Endothelial cell of umbilical vein (primary cell): ENCODE results near the gene VPS8. TPM values are rescaled to one million over a fixed set of nuclear protein-coding genes. Genes with fewer than 3 reads are reported as not detected.

Experiments used
- BruUV-seq: library from RNA; stranded (reverse); fragments of 400-500 nt; replicated peaks from 2 replicates; lab custom pipeline; 2021; lab: Mats Ljungman, UMichigan
- CTCF ChIA-PET: fragments of 300-600, 350-600 bp; sonication (Branson Sonifier 250); formaldehyde crosslinking; loops from one replicate; lab custom pipeline; 2021; ENCODE audit warnings: antibody characterized with exemption, inconsistent platforms; lab: Charles Lee
- POLR2A ChIA-PET: fragments of 300-600, 350-600 bp; sonication (Branson Sonifier 250); formaldehyde crosslinking; loops from one replicate; lab custom pipeline; 2021; ENCODE audit warnings: antibody characterized with exemption, inconsistent platforms; lab: Charles Lee
- DNase-seq: peaks from one replicate; pipeline ENCODE4 v3.0.0-alpha.2; 2011; ENCODE audit warnings: low read depth, low spot score
- FAIRE-seq: peaks from 2 replicates; lab custom pipeline; 2011; peaks lifted over from hg19 to GRCh38; lab: Jason Lieb, UNC
- H2AFZ ChIP-seq: 2 replicates; pipeline ENCODE4 v1.6.0; 2012; ENCODE audit warnings: low read depth, low read length, control low read depth, inconsistent platforms
- H3K27ac ChIP-seq: 2 replicates; pipeline ENCODE4 v1.5.1; 2011; ENCODE audit warnings: low read depth, mild to moderate bottlenecking, control low read depth, low read length, moderate library complexity; ENCODE audit not compliant: insufficient read depth
- H3K27me3 ChIP-seq, 2 experiments: 2 replicates each; pipeline versions ENCODE4 v1.6.0 to v1.6.1; 2011; ENCODE audit warnings: low read length in 2 of 2, mixed read lengths in 1 of 2; ENCODE audit not compliant: control insufficient read depth in 2 of 2, insufficient read depth in 2 of 2
- H3K36me3 ChIP-seq, 2 experiments: 2 replicates in 1 of 2; 3 replicates in 1 of 2; pipeline ENCODE4 v1.5.1; 2011; ENCODE audit warnings: low read length in 2 of 2, mild to moderate bottlenecking in 1 of 2, moderate library complexity in 1 of 2; ENCODE audit not compliant: control insufficient read depth in 2 of 2, insufficient read depth in 2 of 2; ENCODE audit errors: extremely low read depth in 1 of 2
- H3K4me1 ChIP-seq: 3 replicates; pipeline ENCODE4 v1.5.1; 2011; ENCODE audit warnings: mild to moderate bottlenecking, low read length; ENCODE audit not compliant: control insufficient read depth, insufficient read depth; ENCODE audit errors: extremely low read depth
- H3K4me2 ChIP-seq: 2 replicates; pipeline ENCODE4 v1.6.1; 2011; ENCODE audit warnings: low read length, control low read depth, mixed read lengths; ENCODE audit not compliant: insufficient read depth
- H3K4me3 ChIP-seq, 3 experiments: fragments of 200-600 bp in 1 of 3; sonication (generic), shearing (Covaris generic) in 1 of 3; replicated peaks in 1 of 3; 2 replicates each; pipeline ENCODE4 v1.5.1; 2011 to 2016; ENCODE audit warnings: control low read depth in 3 of 3, low read length in 3 of 3, mild to moderate bottlenecking in 2 of 3, inconsistent platforms in 1 of 3, low read depth in 1 of 3, moderate library complexity in 1 of 3; ENCODE audit not compliant: insufficient read depth in 1 of 3
- H3K79me2 ChIP-seq: 2 replicates; pipeline ENCODE4 v1.6.0; 2012; ENCODE audit warnings: low read length, inconsistent platforms; ENCODE audit not compliant: control insufficient read depth, insufficient read depth
- H3K9ac ChIP-seq: replicated peaks from 2 replicates; pipeline ENCODE3; 2011; ENCODE audit warnings: low read length, control low read depth; ENCODE audit not compliant: insufficient read depth; ENCODE audit errors: extremely low read depth
- H3K9me1 ChIP-seq: replicated peaks from 3 replicates; pipeline ENCODE4 v1.6.0; 2011; ENCODE audit warnings: mild to moderate bottlenecking, low read length; ENCODE audit not compliant: control insufficient read depth, insufficient read depth; ENCODE audit errors: extremely low read depth
- H3K9me3 ChIP-seq: replicated peaks from 2 replicates; pipeline ENCODE4 v1.5.1; 2012; ENCODE audit warnings: low read length, inconsistent platforms; ENCODE audit not compliant: control insufficient read depth, insufficient read depth
- H4K20me1 ChIP-seq: replicated peaks from 2 replicates; pipeline ENCODE3; 2011; ENCODE audit warnings: mild to moderate bottlenecking, low read length; ENCODE audit not compliant: control insufficient read depth, insufficient read depth; ENCODE audit errors: extremely low read depth
- EZH2 ChIP-seq: IDR thresholded peaks from 2 replicates; pipeline ENCODE4 v1.6.1; 2012; ENCODE audit warnings: borderline replicate concordance, low read depth, mild to moderate bottlenecking, moderate library complexity, low read length, inconsistent platforms; ENCODE audit not compliant: severe bottlenecking
- FOS ChIP-seq: IDR thresholded peaks from 2 replicates; pipeline ENCODE4 v1.6.1; 2011; ENCODE audit warnings: mild to moderate bottlenecking, low read length, moderate library complexity, borderline replicate concordance; ENCODE audit not compliant: insufficient read depth
- GATA2 ChIP-seq: IDR thresholded peaks from 2 replicates; pipeline ENCODE4 v1.7.0; 2011; ENCODE audit warnings: low read depth, mild to moderate bottlenecking, moderate library complexity, mixed read lengths, low read length; ENCODE audit not compliant: insufficient read length, insufficient read depth
- JUN ChIP-seq: IDR thresholded peaks from 2 replicates; pipeline ENCODE4 v1.6.1; 2011; ENCODE audit warnings: borderline replicate concordance, low read depth; ENCODE audit not compliant: insufficient read length, insufficient read depth
- MYC ChIP-seq: IDR thresholded peaks from one replicate; pipeline ENCODE4 v1.6.1; 2011; ENCODE audit warnings: mild to moderate bottlenecking, low read depth, low read length
- POLR2A ChIP-seq: IDR thresholded peaks from 2 replicates; pipeline ENCODE4 v1.6.1; 2012; ENCODE audit warnings: low read depth, mild to moderate bottlenecking, control low read depth, low read length
- POLR2AphosphoS5 ChIP-seq: IDR thresholded peaks from 2 replicates; pipeline ENCODE4 v1.6.1; 2012; ENCODE audit warnings: low read depth, mild to moderate bottlenecking, control low read depth, low read length, moderate library complexity; ENCODE audit not compliant: insufficient read depth
- dilution Hi-C: fragments of 300-500 bp; cut with MboI; formaldehyde crosslinking; loops from one replicate; pipeline ENCODE4 v1.15.0; 2019; ENCODE audit warnings: low sequenced_read_pairs; ENCODE audit not compliant: extremely low pct_ligation_motif_present
- intact Hi-C: fragments of 100-400 bp; cut with micrococcal nuclease; formaldehyde crosslinking; loops from one replicate; pipeline ENCODE4 v1.10.0; 2022
- polyA plus RNA-seq, 4 experiments: library from polyadenylated mRNA; depleted of rRNA in 3 of 4; stranded (reverse) in 3 of 4; unstranded in 1 of 4; fragments of >200 nt; gene quantifications; 2 replicates each; pipeline versions ENCODE4 v1.2.1 to v1.2.3, GENCODE V29; 2011 to 2012; ENCODE audit warnings: missing spikeins in 1 of 4
- total RNA-seq: library from RNA; stranded (reverse); gene quantifications from 2 replicates; pipeline ENCODE4 v1.2.3, GENCODE V29; 2021
- TF ChIP-seq, protein P1 (sequence below), 2 donors: IDR thresholded peaks; 1 replicate in 1 of 2; 2 replicates in 1 of 2; pipeline ENCODE4 v1.5.1; 2011; ENCODE audit warnings: low read length in 2 of 2, mild to moderate bottlenecking in 2 of 2, moderate library complexity in 2 of 2, control low read depth in 1 of 2, inconsistent platforms in 1 of 2, low read depth in 1 of 2; ENCODE audit not compliant: insufficient read depth in 1 of 2; ENCODE audit errors: extremely low read depth in 1 of 2
- TF ChIP-seq, protein P2 (sequence below): IDR thresholded peaks from 2 replicates; pipeline ENCODE4 v1.6.1; 2011; ENCODE audit not compliant: insufficient read depth, insufficient read length

The VPS8 gene
- total and polyA plus RNA-seq, 2 donors (not counting 3 experiments of a cell fraction or from before 2014, with no cell fraction given) = 13.7 to 51.6 TPM

DNA sequence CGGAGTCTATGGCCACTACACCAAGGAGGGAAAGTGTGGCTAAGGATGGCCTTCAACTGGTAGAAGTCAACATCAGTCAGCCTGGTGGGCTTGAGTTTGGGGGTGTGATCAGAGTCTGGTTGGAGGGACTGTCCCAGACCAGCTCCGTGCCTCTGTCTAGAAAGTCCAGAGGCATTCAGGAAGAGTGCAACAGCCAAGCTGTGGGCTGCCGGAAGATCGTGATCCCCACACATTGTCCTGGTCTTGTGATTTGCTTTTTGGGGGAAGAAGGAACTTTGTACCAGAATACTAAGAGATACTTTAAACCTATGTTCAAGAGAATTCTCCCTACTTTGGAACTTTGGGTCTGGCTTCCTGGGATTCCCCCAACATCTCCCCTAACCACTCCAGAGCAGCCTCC, 47.8 kb upstream of the VPS8 start:
- FAIRE-seq = no peak
- Histone ChIP-seq H3K79me2 (no peaks in the 10 kb centered on the region), H3K27ac (no peak overlapping the region), H3K9me3 (no peaks in the 10 kb centered on the region), H3K4me1 (no peaks in the 10 kb centered on the region), H3K9ac (no peak overlapping the region), H4K20me1 (no peaks in the 10 kb centered on the region), H3K9me1 (no peaks in the 10 kb centered on the region), H3K4me2 (no peak overlapping the region), H3K36me3 (no peaks in the 10 kb centered on the region), H2AFZ (no peak overlapping the region), H3K4me3 (no peak overlapping the region), H3K27me3 (peaks cover 0 to 7% of the 10 kb centered on the region in 2 experiments)
- no peak for TF ChIP-seq FOS
- TF ChIP-seq, protein P1, sequence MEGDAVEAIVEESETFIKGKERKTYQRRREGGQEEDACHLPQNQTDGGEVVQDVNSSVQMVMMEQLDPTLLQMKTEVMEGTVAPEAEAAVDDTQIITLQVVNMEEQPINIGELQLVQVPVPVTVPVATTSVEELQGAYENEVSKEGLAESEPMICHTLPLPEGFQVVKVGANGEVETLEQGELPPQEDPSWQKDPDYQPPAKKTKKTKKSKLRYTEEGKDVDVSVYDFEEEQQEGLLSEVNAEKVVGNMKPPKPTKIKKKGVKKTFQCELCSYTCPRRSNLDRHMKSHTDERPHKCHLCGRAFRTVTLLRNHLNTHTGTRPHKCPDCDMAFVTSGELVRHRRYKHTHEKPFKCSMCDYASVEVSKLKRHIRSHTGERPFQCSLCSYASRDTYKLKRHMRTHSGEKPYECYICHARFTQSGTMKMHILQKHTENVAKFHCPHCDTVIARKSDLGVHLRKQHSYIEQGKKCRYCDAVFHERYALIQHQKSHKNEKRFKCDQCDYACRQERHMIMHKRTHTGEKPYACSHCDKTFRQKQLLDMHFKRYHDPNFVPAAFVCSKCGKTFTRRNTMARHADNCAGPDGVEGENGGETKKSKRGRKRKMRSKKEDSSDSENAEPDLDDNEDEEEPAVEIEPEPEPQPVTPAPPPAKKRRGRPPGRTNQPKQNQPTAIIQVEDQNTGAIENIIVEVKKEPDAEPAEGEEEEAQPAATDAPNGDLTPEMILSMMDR (IDR thresholded peaks at IDR 0.05; ENCODE audit: extremely low read depth in 1 of 2, insufficient read depth in 1 of 2, low read depth in 1 of 2, low read length in 2 of 2) = no peak
- TF ChIP-seq GATA2 = no peak
- TF ChIP-seq, protein P2, sequence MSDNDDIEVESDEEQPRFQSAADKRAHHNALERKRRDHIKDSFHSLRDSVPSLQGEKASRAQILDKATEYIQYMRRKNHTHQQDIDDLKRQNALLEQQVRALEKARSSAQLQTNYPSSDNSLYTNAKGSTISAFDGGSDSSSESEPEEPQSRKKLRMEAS = no peak
- TF ChIP-seq MYC = no peak
- TF ChIP-seq POLR2AphosphoS5 = no peak
- no peak for TF ChIP-seq JUN
- TF ChIP-seq EZH2 = no peak
- TF ChIP-seq POLR2A = no peak
- POLR2A ChIA-PET = no interaction called here
- CTCF ChIA-PET = no interaction called here
- BruUV-seq = no TSS peak
- no peak for DNase-seq
- intact Hi-C loops = no loop called here
- dilution Hi-C loops = no loop called here
